ENCODE results near the gene CACNB4.
A peak's percentile ranks its signal among the peaks of the same experiment; 100 is the strongest.

Gene CACNB4

DNA sequence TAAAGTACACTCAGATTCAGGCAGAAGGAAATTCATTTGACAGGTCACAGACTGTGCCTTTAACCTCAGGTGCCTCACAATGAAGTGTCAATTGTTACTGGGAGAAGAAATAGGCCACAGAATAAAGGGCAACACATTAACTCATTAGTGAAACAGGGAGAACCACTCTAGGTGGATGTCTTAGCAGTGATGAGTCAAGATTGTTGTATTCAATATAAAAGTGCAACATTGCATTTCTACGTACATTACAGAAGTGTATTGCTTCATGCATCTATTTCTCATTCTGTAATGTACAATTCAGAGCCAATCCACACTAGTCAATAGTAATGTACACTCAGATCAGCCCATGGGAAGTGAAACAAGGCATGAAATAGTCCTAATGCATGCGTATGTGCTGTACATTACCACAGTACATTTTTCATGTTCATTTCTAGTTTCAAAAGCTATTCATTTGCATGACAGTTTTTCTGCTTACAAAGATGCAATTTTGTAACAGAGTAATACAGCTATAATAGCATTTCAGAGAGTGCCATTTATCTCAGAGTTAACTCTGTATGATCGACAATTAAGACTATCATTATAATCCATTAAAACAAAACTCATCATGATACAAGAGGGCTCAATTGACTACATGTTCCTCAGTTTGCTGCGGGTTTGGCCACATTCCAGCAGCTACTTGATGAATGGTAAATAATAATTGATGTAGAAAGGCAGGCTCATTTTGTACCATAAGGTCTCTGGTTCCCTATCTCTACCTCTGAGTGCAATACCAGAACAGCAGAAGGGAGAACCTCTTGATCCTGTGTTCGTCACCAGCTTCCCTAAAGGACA, 258.4 kb downstream of the CACNB4 start:
- H3K27me3 ChIP-seq (ENCODE audit: insufficient read depth, poor library complexity, severe bottlenecking), result no peaks in the 10 kb centered on the region
- no peak overlapping the region for H3K27ac ChIP-seq (replicated peaks)
- peak in 1 of 2 experiments; percentile 29 for DNase-seq (ENCODE audit: low read depth in 1 of 2, low spot score in 1 of 2)
- TF ChIP-seq, protein P1, sequence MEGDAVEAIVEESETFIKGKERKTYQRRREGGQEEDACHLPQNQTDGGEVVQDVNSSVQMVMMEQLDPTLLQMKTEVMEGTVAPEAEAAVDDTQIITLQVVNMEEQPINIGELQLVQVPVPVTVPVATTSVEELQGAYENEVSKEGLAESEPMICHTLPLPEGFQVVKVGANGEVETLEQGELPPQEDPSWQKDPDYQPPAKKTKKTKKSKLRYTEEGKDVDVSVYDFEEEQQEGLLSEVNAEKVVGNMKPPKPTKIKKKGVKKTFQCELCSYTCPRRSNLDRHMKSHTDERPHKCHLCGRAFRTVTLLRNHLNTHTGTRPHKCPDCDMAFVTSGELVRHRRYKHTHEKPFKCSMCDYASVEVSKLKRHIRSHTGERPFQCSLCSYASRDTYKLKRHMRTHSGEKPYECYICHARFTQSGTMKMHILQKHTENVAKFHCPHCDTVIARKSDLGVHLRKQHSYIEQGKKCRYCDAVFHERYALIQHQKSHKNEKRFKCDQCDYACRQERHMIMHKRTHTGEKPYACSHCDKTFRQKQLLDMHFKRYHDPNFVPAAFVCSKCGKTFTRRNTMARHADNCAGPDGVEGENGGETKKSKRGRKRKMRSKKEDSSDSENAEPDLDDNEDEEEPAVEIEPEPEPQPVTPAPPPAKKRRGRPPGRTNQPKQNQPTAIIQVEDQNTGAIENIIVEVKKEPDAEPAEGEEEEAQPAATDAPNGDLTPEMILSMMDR (IDR thresholded peaks at IDR 0.05; ENCODE audit: insufficient read depth, low read length), result no peak
- TF ChIP-seq SPI1 (IDR thresholded peaks at IDR 0.05; ENCODE audit: borderline replicate concordance, low read depth), result no peak
- no peak for TF ChIP-seq GABPA (IDR thresholded peaks at IDR 0.05; ENCODE audit: low read depth)
- H3K4me3 ChIP-seq (replicated peaks; ENCODE audit: insufficient read depth, low read length), result no peak overlapping the region

DNA sequence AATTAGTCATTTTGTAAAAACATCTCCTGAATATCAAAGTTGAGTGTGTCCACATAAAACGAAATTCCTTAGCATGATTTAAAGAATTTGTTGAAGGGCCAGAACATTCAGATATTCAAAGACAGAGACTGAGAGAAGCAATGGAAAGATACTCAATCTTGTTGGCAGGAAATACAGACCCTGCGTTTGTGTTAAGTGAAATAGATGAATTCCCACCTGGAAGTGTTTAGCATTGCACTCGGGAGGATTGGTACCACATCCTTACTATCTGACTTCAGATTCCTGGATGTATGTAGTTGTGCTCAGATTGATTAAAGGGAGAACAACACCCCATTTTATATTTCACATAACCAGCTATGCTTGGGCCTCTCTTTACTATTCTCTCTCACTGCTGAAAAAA, 260.9 kb downstream of the CACNB4 start:
- no peak overlapping the region for H3K27ac ChIP-seq (replicated peaks)
- TF ChIP-seq SPI1 (IDR thresholded peaks at IDR 0.05; ENCODE audit: borderline replicate concordance, low read depth) (no peak), GABPA (IDR thresholded peaks at IDR 0.05; ENCODE audit: low read depth) (no peak), POLR2AphosphoS5 (IDR thresholded peaks at IDR 0.05; ENCODE audit: low read depth) (no peak)
- TF ChIP-seq, protein P2, sequence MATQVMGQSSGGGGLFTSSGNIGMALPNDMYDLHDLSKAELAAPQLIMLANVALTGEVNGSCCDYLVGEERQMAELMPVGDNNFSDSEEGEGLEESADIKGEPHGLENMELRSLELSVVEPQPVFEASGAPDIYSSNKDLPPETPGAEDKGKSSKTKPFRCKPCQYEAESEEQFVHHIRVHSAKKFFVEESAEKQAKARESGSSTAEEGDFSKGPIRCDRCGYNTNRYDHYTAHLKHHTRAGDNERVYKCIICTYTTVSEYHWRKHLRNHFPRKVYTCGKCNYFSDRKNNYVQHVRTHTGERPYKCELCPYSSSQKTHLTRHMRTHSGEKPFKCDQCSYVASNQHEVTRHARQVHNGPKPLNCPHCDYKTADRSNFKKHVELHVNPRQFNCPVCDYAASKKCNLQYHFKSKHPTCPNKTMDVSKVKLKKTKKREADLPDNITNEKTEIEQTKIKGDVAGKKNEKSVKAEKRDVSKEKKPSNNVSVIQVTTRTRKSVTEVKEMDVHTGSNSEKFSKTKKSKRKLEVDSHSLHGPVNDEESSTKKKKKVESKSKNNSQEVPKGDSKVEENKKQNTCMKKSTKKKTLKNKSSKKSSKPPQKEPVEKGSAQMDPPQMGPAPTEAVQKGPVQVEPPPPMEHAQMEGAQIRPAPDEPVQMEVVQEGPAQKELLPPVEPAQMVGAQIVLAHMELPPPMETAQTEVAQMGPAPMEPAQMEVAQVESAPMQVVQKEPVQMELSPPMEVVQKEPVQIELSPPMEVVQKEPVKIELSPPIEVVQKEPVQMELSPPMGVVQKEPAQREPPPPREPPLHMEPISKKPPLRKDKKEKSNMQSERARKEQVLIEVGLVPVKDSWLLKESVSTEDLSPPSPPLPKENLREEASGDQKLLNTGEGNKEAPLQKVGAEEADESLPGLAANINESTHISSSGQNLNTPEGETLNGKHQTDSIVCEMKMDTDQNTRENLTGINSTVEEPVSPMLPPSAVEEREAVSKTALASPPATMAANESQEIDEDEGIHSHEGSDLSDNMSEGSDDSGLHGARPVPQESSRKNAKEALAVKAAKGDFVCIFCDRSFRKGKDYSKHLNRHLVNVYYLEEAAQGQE (IDR thresholded peaks at IDR 0.05; ENCODE audit: insufficient replicate concordance, low read depth), result no peak
- TF ChIP-seq, protein P1 (IDR thresholded peaks at IDR 0.05; ENCODE audit: insufficient read depth, low read length), result no peak
- no peak overlapping the region for H3K4me3 ChIP-seq (replicated peaks; ENCODE audit: insufficient read depth, low read length)
- no peaks in the 10 kb centered on the region for H3K27me3 ChIP-seq (ENCODE audit: insufficient read depth, poor library complexity, severe bottlenecking)
- DNase-seq (ENCODE audit: low read depth in 1 of 2, low spot score in 1 of 2), result no peak

- H3K27me3 ChIP-seq (ENCODE audit: insufficient read depth, poor library complexity, severe bottlenecking), result no peaks in the 10 kb centered on the region
- H3K27ac ChIP-seq (replicated peaks), result no peak overlapping the region
- DNase-seq (ENCODE audit: low read depth in 1 of 2, low spot score in 1 of 2), result peak in 1 of 2 experiments; percentile 40
- H3K4me3 ChIP-seq (replicated peaks; ENCODE audit: insufficient read depth, low read length), result no peak overlapping the region
- 0 out of 2 replicates have a peak, but pooled peaks have one; percentile 1 for TF ChIP-seq SPI1 (IDR thresholded peaks at IDR 0.05; ENCODE audit: borderline replicate concordance, low read depth)
- TF ChIP-seq, protein P2 (IDR thresholded peaks at IDR 0.05; ENCODE audit: insufficient replicate concordance, low read depth), result no peak
Measured at GRCh38 chr2:151833984-151834383, 264.9 kb downstream of the CACNB4 start.

DNA sequence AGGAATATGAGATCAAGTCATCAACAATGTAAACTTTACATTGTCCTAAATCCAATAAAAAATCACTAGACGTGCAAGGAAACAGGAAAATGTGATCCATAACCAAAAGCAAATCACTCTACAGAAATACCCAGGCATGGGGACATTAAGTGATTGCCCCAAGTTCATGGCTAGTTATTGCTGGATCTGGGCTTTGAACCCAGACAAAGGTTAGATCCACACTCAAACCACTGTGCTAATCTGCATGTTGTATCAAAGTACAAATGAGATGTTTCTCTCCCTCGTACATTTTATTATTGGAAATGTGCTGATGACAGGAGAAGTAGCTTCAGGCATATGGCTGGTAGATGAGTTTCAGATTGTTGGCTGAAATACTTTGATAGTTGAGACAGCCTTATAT, 267.9 kb downstream of the CACNB4 start:
- no peak for TF ChIP-seq POLR2AphosphoS5 (IDR thresholded peaks at IDR 0.05; ENCODE audit: low read depth)
- TF ChIP-seq GABPA (IDR thresholded peaks at IDR 0.05; ENCODE audit: low read depth), result no peak
- TF ChIP-seq, protein P1 (IDR thresholded peaks at IDR 0.05; ENCODE audit: insufficient read depth, low read length), result no peak
- no peak for TF ChIP-seq SPI1 (IDR thresholded peaks at IDR 0.05; ENCODE audit: borderline replicate concordance, low read depth)
- TF ChIP-seq, protein P2 (IDR thresholded peaks at IDR 0.05; ENCODE audit: insufficient replicate concordance, low read depth), result no peak

More for the DNA sequence above, 267.9 kb downstream of the CACNB4 start:
- DNase-seq (ENCODE audit: low read depth in 1 of 2, low spot score in 1 of 2), result no peak
- no peak overlapping the region for H3K27ac ChIP-seq (replicated peaks)
- H3K27me3 ChIP-seq (ENCODE audit: insufficient read depth, poor library complexity, severe bottlenecking), result no peaks in the 10 kb centered on the region
- no peak overlapping the region for H3K4me3 ChIP-seq (replicated peaks; ENCODE audit: insufficient read depth, low read length)
